ENCODE results near the gene EBF3.

The EBF3 gene

GRCh38 chr10:129814681-129815646 is 149.1 kb downstream of the EBF3 start:
- no peak overlapping the region for H3K4me3 ChIP-seq (ENCODE audit: low read length)
- no peak for TF ChIP-seq ZNF274 (IDR thresholded peaks at IDR 0.05; ENCODE audit: low read depth, low read length)

- H3K4me3 ChIP-seq (ENCODE audit: low read length), result no peak overlapping the region
- TF ChIP-seq ZNF274 (IDR thresholded peaks at IDR 0.05; ENCODE audit: low read depth, low read length), result no peak
Observed at GRCh38 chr10:129812398-129812797, 151.7 kb downstream of the EBF3 start.

GRCh38 chr10:129811208-129811607 is 152.9 kb downstream of the EBF3 start:
- no peak for TF ChIP-seq ZNF274 (IDR thresholded peaks at IDR 0.05; ENCODE audit: low read depth, low read length)
- H3K4me3 ChIP-seq (ENCODE audit: low read length), result no peak overlapping the region

GRCh38 chr10:129809841-129810240 is 154.2 kb downstream of the EBF3 start:
- no peak overlapping the region for H3K4me3 ChIP-seq (ENCODE audit: low read length)
- no peak for TF ChIP-seq ZNF274 (IDR thresholded peaks at IDR 0.05; ENCODE audit: low read depth, low read length)

GRCh38 chr10:129809431-129809830 is 154.6 kb downstream of the EBF3 start:
- H3K4me3 ChIP-seq (ENCODE audit: low read length), result no peak overlapping the region
- TF ChIP-seq ZNF274 (IDR thresholded peaks at IDR 0.05; ENCODE audit: low read depth, low read length), result no peak

GRCh38 chr10:129808092-129808983 is 155.7 kb downstream of the EBF3 start:
- TF ChIP-seq ZNF274 (IDR thresholded peaks at IDR 0.05; ENCODE audit: low read depth, low read length), result no peak
- H3K4me3 ChIP-seq (ENCODE audit: low read length), result no peak overlapping the region

GRCh38 chr10:129807211-129807610 is 156.9 kb downstream of the EBF3 start:
- H3K4me3 ChIP-seq (ENCODE audit: low read length), result no peak overlapping the region
- TF ChIP-seq ZNF274 (IDR thresholded peaks at IDR 0.05; ENCODE audit: low read depth, low read length), result no peak

GRCh38 chr10:129800796-129801340 is 163.2 kb downstream of the EBF3 start:
- no peak for TF ChIP-seq ZNF274 (IDR thresholded peaks at IDR 0.05; ENCODE audit: low read depth, low read length)
- no peak overlapping the region for H3K4me3 ChIP-seq (ENCODE audit: low read length)

- H3K4me3 ChIP-seq (ENCODE audit: low read length), result no peak overlapping the region
- no peak for TF ChIP-seq ZNF274 (IDR thresholded peaks at IDR 0.05; ENCODE audit: low read depth, low read length)
Observed at GRCh38 chr10:129799942-129800341, 164.1 kb downstream of the EBF3 start.

GRCh38 chr10:129796710-129797420 is 167.2 kb downstream of the EBF3 start:
- no peak for TF ChIP-seq ZNF274 (IDR thresholded peaks at IDR 0.05; ENCODE audit: low read depth, low read length)

GRCh38 chr10:129793996-129794395 is 170.1 kb downstream of the EBF3 start:
- no peak overlapping the region for H3K4me3 ChIP-seq (ENCODE audit: low read length)

More at GRCh38 chr10:129796710-129797420, 167.2 kb downstream of the EBF3 start:
- H3K4me3 ChIP-seq (ENCODE audit: low read length), result no peak overlapping the region

GRCh38 chr10:129793479-129793878 is 170.6 kb downstream of the EBF3 start:
- TF ChIP-seq ZNF274 (IDR thresholded peaks at IDR 0.05; ENCODE audit: low read depth, low read length), result no peak

More at GRCh38 chr10:129793996-129794395, 170.1 kb downstream of the EBF3 start:
- TF ChIP-seq ZNF274 (IDR thresholded peaks at IDR 0.05; ENCODE audit: low read depth, low read length), result no peak

GRCh38 chr10:129792864-129793263 is 171.2 kb downstream of the EBF3 start:
- no peak for TF ChIP-seq ZNF274 (IDR thresholded peaks at IDR 0.05; ENCODE audit: low read depth, low read length)

More at GRCh38 chr10:129793479-129793878, 170.6 kb downstream of the EBF3 start:
- no peak overlapping the region for H3K4me3 ChIP-seq (ENCODE audit: low read length)

More at GRCh38 chr10:129792864-129793263, 171.2 kb downstream of the EBF3 start:
- no peak overlapping the region for H3K4me3 ChIP-seq (ENCODE audit: low read length)

Data from GM08714 (cell line).